Neural cell (in vitro differentiated cells): Measurements from ENCODE around the gene ATP9B. TPM values are rescaled to one million over a fixed set of nuclear protein-coding genes. Genes with fewer than 3 reads are reported as not detected.

ENCODE experiments used
- H2AFZ ChIP-seq: fragments of 200-600, 300-800 bp; sonication (generic), shearing (Covaris generic); 2 replicates; pipeline ENCODE4 v1.6.0; 2014; ENCODE audit warnings: low read depth, mild to moderate bottlenecking, antibody characterized with exemption, low read length, moderate library complexity
- H3F3A ChIP-seq: fragments of 200-600 bp; shearing (Covaris generic); 2 replicates; pipeline ENCODE4 v1.6.1; 2016; ENCODE audit warnings: mild to moderate bottlenecking, moderate library complexity, mixed read lengths, antibody characterized with exemption, low read length; ENCODE audit not compliant: insufficient read depth, poor library complexity, severe bottlenecking
- H3K27ac ChIP-seq: fragments of 200-600, 300-800 bp; sonication (generic), shearing (Covaris generic); 2 replicates; pipeline ENCODE4 v1.5.1; 2014; ENCODE audit warnings: mild to moderate bottlenecking, low read length, moderate library complexity
- H3K27me3 ChIP-seq: fragments of 300-800, 200-600 bp; sonication (generic), shearing (Covaris generic); 2 replicates; pipeline ENCODE4 v1.6.0; 2014; ENCODE audit warnings: mild to moderate bottlenecking, low read depth, low read length, moderate library complexity; ENCODE audit not compliant: insufficient read depth
- H3K36me3 ChIP-seq: fragments of 300-800, 200-600 bp; sonication (generic), shearing (Covaris generic); 2 replicates; pipeline ENCODE4 v1.5.1; 2014; ENCODE audit warnings: mild to moderate bottlenecking, antibody characterized with exemption, low read length, moderate library complexity; ENCODE audit not compliant: insufficient read depth
- H3K4me2 ChIP-seq: fragments of 300-800, 200-600 bp; sonication (generic), shearing (Covaris generic); 2 replicates; pipeline ENCODE4 v1.6.0; 2014; ENCODE audit warnings: mild to moderate bottlenecking, low read length
- H3K4me3 ChIP-seq: fragments of 300-800, 200-600 bp; sonication (generic), shearing (Covaris generic); 2 replicates; pipeline ENCODE4 v1.5.1; 2014; ENCODE audit warnings: mild to moderate bottlenecking, low read length, moderate library complexity
- H3K79me2 ChIP-seq: fragments of 200-600 bp; shearing (Covaris generic); replicated peaks from 2 replicates; pipeline ENCODE4 v1.6.0; 2014; ENCODE audit warnings: mild to moderate bottlenecking, low read length, moderate library complexity; ENCODE audit not compliant: insufficient read depth
- H3K9ac ChIP-seq: fragments of 300-800, 200-600 bp; sonication (generic), shearing (Covaris generic); 2 replicates; pipeline ENCODE4 v1.6.1; 2016; ENCODE audit warnings: mild to moderate bottlenecking, low read length, mixed read lengths
- H3K9me2 ChIP-seq: fragments of 200-600 bp; shearing (Covaris generic); 2 replicates; pipeline ENCODE4 v1.6.1; 2016; ENCODE audit warnings: mild to moderate bottlenecking, low read length, mixed read lengths; ENCODE audit not compliant: insufficient read depth
- H3K9me3 ChIP-seq: fragments of 200-600, 300-800 bp; sonication (generic), shearing (Covaris generic); 2 replicates; pipeline ENCODE4 v1.6.1; 2016; ENCODE audit warnings: mild to moderate bottlenecking, mixed run types, low read length, moderate library complexity, mixed read lengths
- H4K20me1 ChIP-seq: fragments of 200-600 bp; shearing (Covaris generic); 2 replicates; pipeline ENCODE4 v1.6.1; 2016; ENCODE audit warnings: mild to moderate bottlenecking, mixed run types; ENCODE audit not compliant: insufficient read depth
- CTCF ChIP-seq: fragments of 450-650 bp; IDR thresholded peaks from 2 replicates; pipeline ENCODE4 v1.5.1; 2014; ENCODE audit warnings: antibody characterized with exemption, mild to moderate bottlenecking, moderate library complexity; ENCODE audit not compliant: poor library complexity, severe bottlenecking
- EP300 ChIP-seq: fragments of 450-650 bp; conservative IDR thresholded peaks from 2 replicates; pipeline ENCODE4 v1.6.1; 2014; ENCODE audit warnings: antibody characterized with exemption, mild to moderate bottlenecking, moderate library complexity; ENCODE audit not compliant: poor library complexity, severe bottlenecking
- EZH2 ChIP-seq: fragments of 200-600, 300-800 bp; shearing (Covaris generic), sonication (generic); IDR thresholded peaks from 2 replicates; pipeline ENCODE4 v1.6.1; 2014; ENCODE audit warnings: antibody characterized with exemption, low read length, borderline replicate concordance, mild to moderate bottlenecking; ENCODE audit not compliant: insufficient read depth, poor library complexity, severe bottlenecking
- MXI1 ChIP-seq: fragments of 450-650 bp; conservative IDR thresholded peaks from 2 replicates; pipeline ENCODE4 v1.6.1; 2014; ENCODE audit warnings: antibody characterized with exemption, mild to moderate bottlenecking; ENCODE audit not compliant: poor library complexity, severe bottlenecking
- POLR2AphosphoS5 ChIP-seq: IDR thresholded peaks from 2 replicates; pipeline ENCODE4 v1.6.1; 2012
- RAD21 ChIP-seq: fragments of 450-650 bp; conservative IDR thresholded peaks from 2 replicates; pipeline ENCODE4 v1.6.1; 2014; ENCODE audit warnings: antibody characterized with exemption, mild to moderate bottlenecking, moderate library complexity
- REST ChIP-seq: IDR thresholded peaks from 2 replicates; pipeline ENCODE4 v1.6.1; 2012; ENCODE audit warnings: borderline replicate concordance
- SMC3 ChIP-seq: fragments of 450-650 bp; conservative IDR thresholded peaks from 2 replicates; pipeline ENCODE4 v1.6.1; 2014; ENCODE audit warnings: antibody characterized with exemption, mild to moderate bottlenecking, moderate library complexity; ENCODE audit not compliant: poor library complexity
- TAF1 ChIP-seq: IDR thresholded peaks from 2 replicates; pipeline ENCODE4 v1.6.1; 2012; ENCODE audit warnings: low read depth
- polyA plus RNA-seq: library from polyadenylated mRNA; depleted of rRNA; stranded (reverse); fragments of >200 nt; gene quantifications from 2 replicates; pipeline ENCODE4 v1.2.3, GENCODE V29; 2014

The ATP9B gene
- polyA plus RNA-seq, 1 donor from 2014 or later = 15.4 TPM

GRCh38 chr18:79245517-79246001 lies 176.4 kb downstream of the ATP9B start:
- no peak overlapping the region for H3K4me2 ChIP-seq
- H3K36me3 ChIP-seq = no peaks in the 10 kb centered on the region
- no peak overlapping the region for H2AFZ ChIP-seq
- TF ChIP-seq EP300 (no peak), EZH2 (no peak), TAF1 (no peak), SMC3 (no peak), MXI1 (no peak), REST (no peak), RAD21 (no peak), POLR2AphosphoS5 (no peak), CTCF (no peak)
- H3K9me2 ChIP-seq = no peaks in the 10 kb centered on the region
- no peak overlapping the region for H3K4me3 ChIP-seq
- H3K79me2 ChIP-seq = no peaks in the 10 kb centered on the region
- H3K27ac ChIP-seq = no peak overlapping the region
- no peak overlapping the region for H3K9ac ChIP-seq
- H4K20me1 ChIP-seq = no peaks in the 10 kb centered on the region
- H3F3A ChIP-seq = no peaks in the 10 kb centered on the region
- no peaks in the 10 kb centered on the region for H3K27me3 ChIP-seq
- no peaks in the 10 kb centered on the region for H3K9me3 ChIP-seq

- Histone ChIP-seq H3K9ac (no peak overlapping the region), H3K4me3 (no peak overlapping the region), H3K27me3 (no peaks in the 10 kb centered on the region), H2AFZ (no peak overlapping the region), H3K79me2 (no peaks in the 10 kb centered on the region), H4K20me1 (no peaks in the 10 kb centered on the region), H3K4me2 (no peak overlapping the region), H3F3A (no peaks in the 10 kb centered on the region), H3K9me2 (no peaks in the 10 kb centered on the region), H3K9me3 (no peaks in the 10 kb centered on the region), H3K27ac (no peak overlapping the region), H3K36me3 (no peaks in the 10 kb centered on the region)
- TF ChIP-seq EP300 = no peak
- TF ChIP-seq MXI1 = no peak
- TF ChIP-seq SMC3 = peak; percentile 73
- no peak for TF ChIP-seq REST
- no peak for TF ChIP-seq POLR2AphosphoS5
- TF ChIP-seq CTCF = peak; percentile 82
- no peak for TF ChIP-seq EZH2
- peak; percentile 78 for TF ChIP-seq RAD21
- no peak for TF ChIP-seq TAF1
Measured at GRCh38 chr18:79246309-79247108, 177.3 kb downstream of the ATP9B start.
